Hematopoietic multipotent progenitor cell treated with erythropoietin and hydrocortisone succinate and interleukin-3 and kit ligand, for 6 days (in vitro differentiated cells): Measurements from ENCODE around the gene PMPCA.
"Not testable (repeated sequence)": the region's sequence is repeated elsewhere in the genome, so short reads cannot be mapped to it uniquely, and the experiment has no call there.

Experiments used
- DNase-seq: peaks from one replicate; pipeline ENCODE4 v3.0.0-alpha.2; 2015

PMPCA gene

DNA sequence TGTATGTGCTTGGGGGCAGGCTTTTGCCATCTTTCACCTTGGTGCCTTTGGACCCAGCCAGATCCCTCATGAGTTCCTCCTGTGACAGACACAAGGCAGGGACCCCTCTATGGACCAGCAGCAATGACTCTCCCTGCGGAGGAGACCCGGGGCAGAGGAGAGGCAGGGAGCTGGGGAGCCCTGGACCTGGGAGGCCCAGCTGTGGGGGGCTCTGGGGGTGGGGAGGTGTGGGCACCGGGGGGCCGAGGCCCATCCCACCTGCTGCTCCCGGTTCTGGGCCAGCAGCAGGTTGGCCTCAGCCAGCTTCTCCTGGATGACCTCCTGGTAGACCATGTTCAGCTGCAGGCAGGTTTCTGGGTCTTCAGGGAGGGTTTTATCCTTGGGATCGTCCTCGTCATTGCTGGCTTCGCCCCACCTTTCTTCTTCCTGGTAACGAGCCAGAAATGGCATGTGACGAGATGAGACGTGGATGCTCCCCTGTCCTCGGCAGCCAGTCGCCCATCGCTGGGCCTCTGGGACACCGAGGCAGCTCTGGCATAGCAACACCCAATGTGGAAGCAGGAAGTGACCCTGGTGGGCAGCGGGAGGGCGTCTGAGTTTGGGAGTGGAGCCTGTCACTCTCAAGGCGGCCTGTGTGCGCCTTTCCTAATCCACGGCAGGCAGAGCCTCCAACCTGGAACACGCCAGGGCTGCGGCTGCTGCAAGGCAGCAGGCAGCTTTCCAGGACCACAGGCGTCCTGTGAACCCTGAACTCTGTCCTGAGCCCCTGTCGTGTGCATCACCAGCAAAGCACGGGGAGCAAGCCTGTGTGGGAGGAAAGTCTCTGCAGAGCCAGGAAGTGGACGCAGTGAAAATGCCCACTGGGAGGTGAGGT lies 14.9 kb upstream of the PMPCA start:
- DNase-seq: no peak

DNA sequence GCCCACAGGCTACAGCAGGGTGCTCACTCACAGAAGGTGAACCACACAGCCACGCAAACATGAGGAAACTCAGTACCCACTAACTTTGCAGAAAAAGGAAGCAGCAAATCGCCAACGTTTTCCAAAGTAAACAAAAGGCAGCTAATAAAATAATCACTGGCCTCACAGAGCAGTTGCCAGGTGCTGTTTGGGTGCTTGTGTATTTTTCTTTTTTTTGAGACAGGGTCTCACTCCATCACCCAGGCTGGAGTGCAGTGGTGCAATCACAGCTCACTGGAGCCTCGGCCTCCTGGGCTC lies 14.3 kb upstream of the PMPCA start:
- DNase-seq: no peak

DNA sequence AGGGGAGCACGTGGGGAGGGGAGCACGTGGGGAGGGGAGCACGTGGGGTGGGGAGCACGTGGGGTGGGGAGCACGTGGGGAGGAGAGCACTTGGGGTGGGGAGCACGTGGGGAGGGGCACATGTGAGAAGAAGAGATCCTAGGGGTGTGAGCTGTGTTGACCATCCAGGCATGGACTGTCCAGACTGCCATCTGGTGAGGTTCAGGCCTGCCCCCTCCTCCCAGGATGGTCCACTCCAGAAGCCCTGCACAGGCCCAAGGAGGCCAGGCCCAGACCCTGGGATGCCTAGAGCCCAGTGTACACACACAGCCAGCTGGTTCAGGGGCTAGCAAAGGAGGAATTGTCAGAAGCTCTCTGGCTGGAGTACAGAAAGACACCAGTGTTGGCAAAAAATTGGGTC lies 12.8 kb upstream of the PMPCA start:
- no peak for DNase-seq

DNA sequence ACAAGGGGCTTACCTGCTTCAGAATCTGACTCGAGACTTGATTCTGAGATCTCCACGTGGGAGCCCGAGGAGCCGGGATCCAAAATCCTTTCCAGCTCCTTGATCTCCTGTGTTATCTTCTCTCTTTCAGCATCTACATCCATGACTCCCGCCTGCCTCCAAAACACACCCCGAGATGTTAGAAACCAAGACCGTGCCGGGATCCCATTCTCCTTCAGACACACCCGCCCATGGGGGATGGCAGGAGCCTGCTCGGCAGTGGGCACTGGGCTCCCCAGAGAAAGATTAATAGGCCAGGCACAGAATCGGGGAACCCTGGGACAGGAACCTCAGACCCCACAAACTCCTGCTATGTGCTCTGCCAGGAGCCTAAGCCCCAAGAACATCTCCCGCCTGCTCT lies 12.2 kb upstream of the PMPCA start:
- DNase-seq: no peak

DNA sequence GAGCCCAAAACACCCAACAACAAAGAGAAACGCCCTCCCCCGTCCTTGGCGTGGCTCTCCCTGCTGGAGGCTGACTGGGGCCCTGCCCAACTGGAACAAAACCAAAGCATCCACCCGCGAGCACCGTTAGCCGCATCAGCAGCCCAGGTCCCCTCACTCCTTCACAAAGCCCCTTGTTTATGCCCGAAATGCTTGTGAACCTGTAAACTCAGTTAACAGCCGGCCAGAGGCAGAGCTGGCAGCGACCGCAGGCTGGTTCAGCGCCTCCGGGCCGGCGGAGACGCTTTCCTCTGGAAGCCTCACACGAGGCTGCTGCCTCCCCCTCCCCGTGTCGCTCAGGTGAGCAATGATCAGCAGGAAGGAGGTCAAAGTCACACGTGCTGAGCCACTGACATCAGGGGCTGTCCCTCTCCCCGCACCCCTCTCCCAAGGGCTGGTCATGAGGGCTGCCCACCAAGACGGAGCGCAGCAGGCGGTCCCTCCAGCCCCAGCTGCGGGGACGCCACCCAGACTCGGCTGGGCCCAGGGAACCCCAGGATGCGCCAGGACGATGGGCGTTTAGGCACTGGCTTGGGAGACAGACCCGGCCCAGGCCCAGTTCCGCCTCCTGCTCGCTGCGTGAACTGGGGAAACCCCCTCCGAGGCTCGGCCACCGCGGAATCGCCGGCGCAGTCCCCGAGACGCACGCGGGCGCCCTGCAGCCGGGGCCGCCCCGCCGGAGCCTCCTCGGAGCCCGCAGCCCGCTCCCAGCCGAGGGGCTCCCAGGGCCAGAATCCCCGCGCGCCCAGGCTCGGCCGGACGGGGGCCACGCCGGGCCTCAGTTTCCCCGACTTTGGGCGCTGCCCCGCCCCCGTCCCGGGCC lies 11.1 kb upstream of the PMPCA start:
- DNase-seq: peak; percentile 73

DNA sequence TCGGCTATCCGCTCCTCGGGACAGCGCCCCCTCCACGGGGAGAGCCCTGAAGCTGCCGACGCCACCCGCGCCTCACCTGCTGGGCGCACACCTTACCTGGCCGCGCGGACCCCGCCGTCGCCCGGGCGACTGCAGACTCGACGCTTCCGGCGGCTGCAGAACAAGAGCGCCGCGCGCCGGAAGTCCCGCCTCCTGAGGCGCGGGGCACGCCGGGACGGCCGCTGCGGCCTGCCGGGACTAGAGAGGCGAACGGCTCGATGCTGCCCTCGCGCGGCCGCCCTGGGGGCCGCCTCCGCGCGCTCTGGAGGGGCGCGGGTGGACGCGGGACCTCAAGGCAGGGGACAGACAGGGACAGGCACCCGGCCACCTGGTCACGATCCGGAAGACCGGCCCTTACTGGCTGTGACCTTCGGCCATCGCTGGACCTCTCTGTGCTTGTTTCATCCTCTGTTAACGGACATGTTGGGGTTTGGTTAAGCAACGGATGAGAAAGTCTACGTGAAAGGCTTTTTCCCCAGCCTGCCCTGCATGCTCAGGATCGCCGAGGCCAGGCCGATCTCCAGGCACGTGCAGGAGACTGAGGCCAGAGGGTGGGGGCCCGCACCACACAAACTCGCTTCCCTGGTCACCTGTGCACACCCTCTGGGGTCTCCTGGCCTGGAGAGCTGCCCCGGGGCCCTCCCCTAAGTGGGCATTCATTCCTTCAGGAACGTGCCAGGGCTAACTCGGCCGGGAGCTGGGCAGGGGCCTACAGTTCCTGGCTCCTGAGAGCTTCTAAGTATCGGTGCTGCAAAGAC lies 10.2 kb upstream of the PMPCA start, which contains the start of gene SNAPC4:
Gene SNAPC4 (minus strand): TSS at position 133 of the 797 bp plus-strand sequence. CDS start 1,742 bp downstream, outside the sequence.
- peak; percentile 92 for DNase-seq

DNA sequence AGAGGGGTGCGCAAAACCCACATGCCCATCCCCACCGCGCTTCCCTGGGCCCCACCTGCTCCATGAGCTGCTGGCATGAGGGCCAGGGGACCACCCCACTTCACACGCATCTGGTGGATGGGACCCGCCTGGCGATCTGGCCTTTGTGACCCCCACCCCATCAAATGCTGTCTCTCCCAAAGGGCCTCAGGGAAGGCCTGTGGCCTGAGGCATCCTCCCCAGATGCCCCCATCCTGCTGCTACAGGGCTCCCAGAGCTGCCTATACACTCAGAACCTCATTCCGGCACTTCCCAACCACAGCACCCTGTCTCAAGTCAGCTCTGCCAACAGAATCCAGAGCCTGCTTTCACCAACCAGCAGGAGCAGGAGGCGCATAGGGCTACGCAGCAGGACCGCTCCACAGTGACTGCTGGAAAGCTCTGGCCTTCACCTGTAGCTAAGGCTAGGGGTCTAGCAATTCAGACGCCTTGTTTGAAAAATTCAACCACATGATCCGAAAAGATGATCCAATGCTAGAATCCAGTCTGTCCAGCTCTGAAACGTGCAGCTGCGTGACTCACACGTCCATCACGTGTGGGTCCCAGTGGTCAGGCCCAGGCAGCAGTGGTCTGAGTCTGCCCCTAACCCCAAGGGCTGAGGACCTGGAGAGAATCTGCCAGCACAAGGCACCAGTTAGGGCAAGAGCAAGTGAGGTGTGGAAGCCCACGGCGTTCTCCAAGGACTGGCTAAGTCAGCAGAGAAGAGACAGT lies 9.1 kb upstream of the PMPCA start:
- DNase-seq: no peak

DNA sequence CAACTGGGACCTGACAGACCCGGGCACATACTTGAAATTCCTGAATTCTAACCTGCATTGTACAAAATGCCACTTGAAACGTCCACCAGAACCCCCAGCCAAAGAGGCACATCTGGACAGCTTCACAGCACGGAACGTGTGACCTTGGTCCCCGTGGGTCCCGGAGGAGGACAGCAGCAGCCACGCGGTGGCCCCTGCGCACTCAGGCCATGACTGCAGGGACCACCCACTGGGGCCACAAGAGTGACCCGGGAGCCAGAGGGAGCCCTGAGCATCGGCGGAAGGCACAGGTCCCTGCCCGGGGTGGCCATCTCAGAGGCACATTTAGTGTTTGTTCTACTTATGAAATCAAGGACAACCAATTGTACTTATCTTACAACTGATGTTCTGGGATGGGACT lies 8.4 kb upstream of the PMPCA start:
- DNase-seq: no peak

DNA sequence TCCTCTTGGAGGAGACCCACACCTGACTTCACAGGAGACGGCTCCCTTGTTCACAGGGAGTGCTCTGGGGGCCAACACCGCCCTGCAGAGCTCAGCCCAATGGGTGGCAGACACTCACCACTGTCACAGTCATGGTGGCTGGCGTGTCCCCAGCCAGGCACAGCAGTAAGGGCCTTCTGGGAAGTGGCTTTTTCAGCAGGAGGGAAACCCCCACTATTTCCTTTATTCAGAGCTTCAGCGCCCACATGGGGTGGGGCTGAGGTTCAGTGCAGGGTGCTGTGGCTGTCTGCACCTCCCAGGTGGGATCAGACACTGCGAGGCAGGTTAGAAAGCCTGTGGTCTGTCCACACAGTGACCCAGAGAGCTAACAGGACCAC lies 6.9 kb upstream of the PMPCA start:
- no peak for DNase-seq

DNA sequence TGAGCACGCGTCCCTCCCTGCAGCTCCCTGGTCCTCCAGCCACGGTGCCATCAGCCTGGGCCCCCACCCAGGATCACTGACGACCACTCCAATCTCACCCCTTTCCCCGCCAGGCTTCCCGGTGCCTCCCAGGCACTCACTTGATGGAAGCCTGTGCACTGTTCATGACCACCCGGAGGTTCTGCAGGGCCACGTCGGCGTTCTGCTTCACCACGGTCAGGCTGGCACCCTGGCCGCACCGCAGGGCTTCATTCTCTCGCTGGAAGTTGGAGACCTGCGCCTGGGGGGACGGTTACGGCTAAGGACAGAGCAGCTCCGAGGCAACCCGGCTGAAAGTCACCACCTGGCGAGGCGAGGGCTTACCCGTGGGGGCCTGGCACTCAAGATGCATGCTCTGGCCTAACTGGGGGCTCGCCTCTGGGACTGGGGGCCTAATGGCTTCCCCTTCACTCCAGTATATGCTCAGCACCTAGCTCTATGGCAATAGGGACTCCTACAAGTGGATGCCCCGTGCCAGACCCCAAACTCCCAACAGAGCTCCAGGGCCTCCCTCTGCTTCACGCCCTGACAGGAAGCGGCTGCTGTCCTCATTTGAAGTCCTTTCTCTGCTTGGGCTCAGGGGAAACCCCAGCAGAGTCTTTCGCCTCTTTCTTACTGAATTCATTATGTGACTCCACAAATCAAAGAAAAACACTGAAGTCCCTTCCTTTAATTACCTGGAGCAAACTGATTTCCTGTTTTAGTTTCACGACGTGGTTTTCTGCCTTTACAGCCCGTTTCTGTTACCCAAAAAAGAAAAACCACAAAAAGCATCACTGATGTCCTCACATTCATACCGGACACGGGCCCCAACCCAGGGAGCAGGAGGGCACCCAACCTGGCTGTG lies 6.3 kb upstream of the PMPCA start:
- DNase-seq: no peak

DNA sequence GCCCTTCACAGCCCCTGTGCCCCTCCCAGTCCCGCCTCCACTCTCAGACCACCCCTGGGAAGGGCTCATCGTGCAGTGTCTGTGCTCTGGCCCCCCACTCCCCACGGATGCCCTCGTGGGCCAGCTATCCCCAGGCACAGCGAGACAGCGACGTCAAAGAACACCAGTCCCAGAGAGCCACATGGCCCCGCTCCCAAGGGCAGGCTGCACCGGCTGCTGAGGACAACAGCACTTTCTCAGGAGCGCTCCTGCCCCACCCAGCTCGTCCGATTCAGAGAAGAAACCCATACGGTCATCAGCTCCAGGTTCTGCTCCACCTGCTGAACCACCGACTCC lies 5.7 kb upstream of the PMPCA start:
- DNase-seq: no peak

DNA sequence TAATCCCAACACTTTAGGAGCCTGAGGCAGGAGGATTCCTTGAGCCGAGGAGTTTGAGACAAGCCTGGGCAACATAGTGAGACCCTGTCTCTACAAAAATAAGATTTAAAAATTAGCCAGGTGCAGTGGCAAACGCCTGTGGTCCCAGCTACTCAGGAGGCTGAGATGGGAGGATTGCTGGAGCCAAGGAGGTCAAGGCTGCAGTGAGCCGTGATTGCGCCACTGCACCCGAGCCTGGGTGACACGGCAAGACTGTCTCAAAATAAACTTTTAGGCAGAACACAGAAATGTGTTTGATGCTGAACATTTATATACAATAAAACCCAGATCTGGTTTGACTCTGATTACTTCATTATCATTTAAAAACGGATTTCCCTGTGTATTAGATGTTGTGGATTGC lies 5.0 kb upstream of the PMPCA start:
- DNase-seq: no peak

DNA sequence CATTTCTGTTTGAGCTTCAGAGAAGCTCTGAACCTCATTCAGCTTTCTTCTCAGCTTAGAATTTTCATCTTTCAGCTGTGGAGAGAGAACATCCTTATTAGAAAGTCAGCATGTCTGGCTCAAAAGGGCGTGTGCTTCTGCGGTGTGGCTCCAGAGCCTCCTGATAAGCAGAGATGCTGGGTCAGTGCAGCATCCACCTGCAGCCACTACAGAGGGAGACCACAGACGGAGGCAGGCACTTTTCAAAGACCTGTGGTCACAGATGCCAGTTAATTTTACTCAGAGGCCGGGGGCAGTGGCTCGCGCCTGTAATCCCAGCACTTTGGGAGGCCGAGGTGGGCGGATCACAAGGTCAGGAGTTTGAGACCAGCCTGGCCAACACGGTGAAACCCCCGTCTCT lies 4.6 kb upstream of the PMPCA start:
- DNase-seq: not testable (repeated sequence)

DNA sequence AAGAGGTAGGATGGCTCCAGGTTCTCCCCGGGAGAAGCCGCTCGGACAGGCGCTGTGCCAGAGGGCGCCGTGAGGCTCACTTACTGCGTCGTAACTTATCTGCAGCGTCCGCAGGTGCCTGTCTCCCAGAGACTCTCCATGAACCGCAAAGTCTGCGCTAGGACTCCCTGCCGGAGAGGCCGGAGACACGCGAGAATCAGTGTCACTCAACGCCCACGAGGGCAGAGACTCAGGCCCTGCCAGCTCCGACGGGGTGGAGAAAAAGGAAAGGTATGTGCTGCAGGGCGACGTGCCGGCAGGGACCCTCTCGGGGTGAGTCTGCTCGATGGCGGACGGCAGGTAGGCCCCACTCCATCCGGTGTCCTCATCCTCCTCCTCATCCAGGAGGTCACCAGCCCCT lies 3.4 kb upstream of the PMPCA start:
- not testable (repeated sequence) for DNase-seq

DNA sequence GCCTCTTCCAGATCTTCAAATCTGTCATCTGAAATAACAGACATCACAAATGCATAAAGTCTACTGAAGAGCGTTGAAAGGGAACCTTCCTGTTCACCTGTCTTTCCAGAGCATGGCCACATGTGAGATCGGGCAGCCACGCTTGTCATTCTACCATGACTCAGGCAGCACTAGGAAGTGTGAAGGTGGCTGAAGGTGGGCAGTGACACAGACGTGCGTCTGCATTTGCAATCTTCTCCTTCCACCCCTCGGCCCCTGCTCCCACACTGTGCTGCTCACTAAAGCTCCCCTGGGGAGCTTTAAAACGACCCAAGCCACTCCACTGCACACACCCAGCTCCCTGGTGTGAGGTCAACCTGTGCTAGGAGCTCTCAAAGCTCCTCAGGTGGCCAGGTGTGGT lies 2.5 kb upstream of the PMPCA start:
- DNase-seq: no peak

DNA sequence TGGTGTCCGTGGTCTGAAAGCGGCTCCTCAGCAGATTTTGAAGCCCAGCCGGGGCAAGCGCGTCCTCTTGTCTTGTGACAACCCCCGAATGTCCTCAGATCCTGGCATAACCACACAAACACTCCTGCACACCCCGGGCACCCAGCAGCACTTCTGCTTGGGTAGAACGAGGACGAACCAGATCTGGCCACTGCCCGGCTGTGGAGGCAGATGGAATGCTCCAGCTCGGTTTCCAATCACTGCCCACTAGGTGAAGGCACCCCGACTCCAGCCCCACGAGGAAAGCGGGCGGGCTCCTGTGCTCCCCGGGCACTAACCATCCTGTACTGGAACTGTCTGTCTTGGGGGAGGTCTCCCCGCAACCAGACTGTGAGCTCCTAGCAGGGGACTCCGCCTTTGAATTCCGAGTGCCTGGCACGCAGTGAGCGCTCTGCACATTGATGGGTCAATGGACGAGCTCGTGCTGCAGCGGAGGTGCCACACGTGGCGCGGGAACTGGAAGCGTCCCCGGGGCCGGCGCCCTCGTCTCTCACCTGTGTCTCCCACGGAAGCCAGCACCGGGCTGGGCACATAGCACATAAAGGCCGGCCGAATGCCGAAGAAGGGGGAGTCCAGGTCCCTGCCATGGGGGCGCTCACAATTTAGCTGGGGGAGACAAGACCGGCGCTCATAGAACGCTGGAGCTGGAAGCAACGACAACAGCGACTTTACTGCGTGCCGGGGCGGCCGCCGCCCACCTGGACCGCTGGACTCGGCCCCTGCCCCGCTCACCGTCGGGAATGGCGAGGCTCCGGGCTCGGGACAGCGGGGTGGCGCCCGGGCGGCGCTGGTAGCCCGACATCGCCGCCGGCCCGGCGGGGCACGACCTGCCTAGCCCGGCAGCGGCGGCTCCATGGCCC lies 652 bp upstream of the PMPCA start:
- DNase-seq: peak; percentile 66

DNA sequence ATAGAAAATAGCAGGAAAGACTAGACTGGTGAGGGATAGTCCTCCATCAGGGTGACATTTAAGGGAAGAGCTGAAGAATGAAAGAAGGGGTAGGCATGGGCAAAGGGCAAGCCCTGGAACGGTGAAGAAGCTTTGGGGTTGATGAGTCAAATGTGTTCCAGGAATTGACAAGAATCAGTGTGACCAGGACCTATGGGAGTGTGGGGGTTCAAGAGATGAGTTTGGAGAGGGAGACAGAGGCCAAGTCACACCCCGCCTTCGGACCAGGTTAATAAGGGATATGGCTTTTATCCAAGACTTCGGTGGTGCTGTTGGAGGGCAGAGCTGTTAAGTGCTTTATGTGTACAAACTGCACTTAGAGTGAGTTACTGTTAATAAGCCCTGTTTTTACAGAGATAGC lies 920 bp downstream of the PMPCA start:
- peak; percentile 54 for DNase-seq

DNA sequence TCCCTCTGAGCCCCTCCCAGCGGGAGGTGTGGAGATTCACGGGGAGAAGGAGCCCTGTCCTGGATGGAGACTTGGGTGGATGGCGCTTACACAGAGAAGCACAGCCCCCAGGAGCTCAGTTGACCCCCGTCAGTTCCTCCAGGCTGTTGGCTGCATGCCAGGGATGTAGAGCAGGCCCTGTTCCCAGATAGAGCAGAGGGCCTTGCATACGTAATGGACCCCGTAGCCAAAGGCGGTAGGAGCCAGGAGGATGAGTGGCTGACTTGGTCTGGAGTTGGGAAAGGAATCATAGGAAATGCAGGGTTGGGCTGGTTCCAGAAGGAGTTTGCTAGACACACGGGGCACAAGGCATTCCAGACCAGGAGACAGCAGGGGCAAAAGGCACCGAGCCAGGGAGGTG lies 2.5 kb downstream of the PMPCA start:
- no peak for DNase-seq

DNA sequence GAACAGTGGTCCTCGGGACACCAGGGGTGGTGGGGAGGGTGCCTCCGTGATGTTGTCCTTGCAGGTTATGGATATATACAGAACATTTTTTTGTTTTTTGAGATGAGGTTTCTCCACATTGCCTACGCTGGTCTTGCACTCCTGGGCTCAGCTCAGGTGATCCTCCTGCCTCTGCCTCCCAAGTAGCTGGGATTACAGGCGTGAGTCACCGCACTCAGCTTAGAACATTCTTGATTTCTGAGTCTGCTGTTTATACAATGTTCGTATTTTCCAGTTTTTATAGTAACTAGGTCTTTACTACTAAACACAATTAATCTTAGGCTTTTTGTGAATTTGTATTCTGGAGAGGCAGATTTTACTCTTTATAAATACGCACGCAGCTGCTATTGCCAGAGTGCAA lies 6.0 kb downstream of the PMPCA start:
- DNase-seq: no peak

DNA sequence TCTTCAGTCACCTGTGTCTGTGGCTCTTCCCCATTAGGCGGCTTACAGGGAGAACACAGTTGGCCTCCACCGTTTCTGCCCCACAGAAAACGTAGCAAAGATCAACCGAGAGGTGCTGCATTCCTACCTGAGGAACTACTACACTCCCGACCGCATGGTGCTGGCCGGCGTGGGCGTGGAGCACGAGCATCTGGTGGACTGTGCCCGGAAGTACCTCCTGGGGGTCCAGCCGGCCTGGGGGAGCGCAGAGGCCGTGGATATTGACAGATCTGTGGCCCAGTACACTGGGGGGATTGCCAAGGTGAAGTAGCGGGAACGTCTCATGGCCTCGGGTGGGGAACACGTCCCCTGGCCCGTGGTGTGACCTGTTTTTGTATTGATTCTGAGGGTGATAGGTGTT lies 6.5 kb downstream of the PMPCA start:
- DNase-seq: no peak
